Activated CD8-positive, alpha-beta memory T cell treated with anti-CD3 and anti-CD28 coated beads for 36 hours (primary cell): ENCODE results near the gene OR51I1. TPM values are rescaled to one million over a fixed set of nuclear protein-coding genes. Genes with fewer than 3 reads are reported as not detected.

Experiments
- CTCF ChIA-PET: fragments of 350-600 bp; sonication (Branson Sonifier 250); formaldehyde crosslinking; loops from one replicate; lab custom pipeline; 2021; ENCODE audit warnings: antibody characterized with exemption; lab: Charles Lee
- POLR2A ChIA-PET: fragments of 350-600 bp; sonication (Branson Sonifier 250); formaldehyde crosslinking; loops from one replicate; lab custom pipeline; 2021; ENCODE audit warnings: antibody characterized with exemption; lab: Charles Lee
- total RNA-seq, 2 experiments: library from RNA; stranded (reverse); gene quantifications; one replicate each; pipeline ENCODE4 v1.2.3, GENCODE V29; 2021

The OR51I1 gene, protein sequence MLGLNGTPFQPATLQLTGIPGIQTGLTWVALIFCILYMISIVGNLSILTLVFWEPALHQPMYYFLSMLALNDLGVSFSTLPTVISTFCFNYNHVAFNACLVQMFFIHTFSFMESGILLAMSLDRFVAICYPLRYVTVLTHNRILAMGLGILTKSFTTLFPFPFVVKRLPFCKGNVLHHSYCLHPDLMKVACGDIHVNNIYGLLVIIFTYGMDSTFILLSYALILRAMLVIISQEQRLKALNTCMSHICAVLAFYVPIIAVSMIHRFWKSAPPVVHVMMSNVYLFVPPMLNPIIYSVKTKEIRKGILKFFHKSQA
- not detected for total RNA-seq

DNA sequence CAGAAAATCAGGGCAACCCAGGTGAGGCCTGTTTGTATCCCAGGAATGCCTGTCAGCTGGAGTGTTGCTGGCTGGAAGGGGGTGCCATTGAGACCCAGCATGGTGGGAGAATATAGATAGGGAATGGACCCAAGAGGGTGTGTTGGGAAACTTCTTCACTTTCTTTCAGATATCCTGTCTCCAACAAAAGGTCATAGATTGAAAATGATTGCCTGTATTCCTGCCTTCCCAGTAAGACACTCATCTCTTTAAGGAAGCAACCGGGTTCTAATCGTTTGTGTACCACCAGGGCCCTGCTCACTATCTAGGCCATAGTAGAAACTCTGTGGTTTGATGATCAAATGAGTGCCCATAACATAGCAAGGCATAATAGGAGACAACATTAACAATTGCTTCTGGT is at the start of gene OR51I1:
Gene OR51I1 (minus strand): TSS at position 101 of the 400 bp plus-strand sequence. CDS start 0 bp downstream, at position 101.
- CTCF ChIA-PET: no interaction called here

DNA sequence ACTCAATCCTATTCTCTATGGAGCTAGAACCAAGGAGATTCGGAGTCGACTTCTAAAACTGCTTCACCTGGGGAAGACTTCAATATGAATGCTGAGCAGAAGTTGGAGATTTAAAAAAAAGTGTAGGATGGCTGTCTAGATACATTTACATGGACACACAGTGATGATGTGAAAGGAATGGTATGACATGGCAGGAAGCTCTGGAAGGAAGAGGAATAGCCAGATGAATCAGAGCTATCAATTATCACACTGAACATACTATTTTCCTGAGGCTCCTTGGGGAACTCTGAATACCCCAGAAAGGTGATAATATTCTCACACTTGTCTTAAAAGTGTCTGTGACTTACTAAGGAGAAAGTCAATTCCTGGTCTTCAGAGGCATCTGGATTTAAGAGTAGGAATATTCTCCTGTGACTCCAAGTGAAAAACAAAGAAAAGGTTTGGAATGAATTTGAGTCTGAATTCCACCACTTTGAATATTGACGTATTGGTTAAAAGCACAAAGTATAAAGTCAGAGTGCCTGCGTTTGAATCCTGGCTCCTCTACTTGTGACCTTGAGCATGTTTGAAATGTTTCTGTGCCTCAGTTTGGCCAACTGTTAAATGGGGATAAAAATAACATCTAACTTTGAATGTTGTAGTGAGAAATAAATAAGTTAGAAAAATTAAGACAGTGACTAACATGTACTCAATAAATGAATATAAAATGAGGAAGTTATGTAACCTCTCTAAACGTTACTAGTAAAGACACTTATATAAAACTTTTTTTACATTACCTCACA is 48.5 kb upstream of the OR51I1 start:
- ChIA-PET POLR2A (no interaction called here), CTCF (no interaction called here)

More for the DNA sequence above, at the start of gene OR51I1:
- POLR2A ChIA-PET: no interaction called here

DNA sequence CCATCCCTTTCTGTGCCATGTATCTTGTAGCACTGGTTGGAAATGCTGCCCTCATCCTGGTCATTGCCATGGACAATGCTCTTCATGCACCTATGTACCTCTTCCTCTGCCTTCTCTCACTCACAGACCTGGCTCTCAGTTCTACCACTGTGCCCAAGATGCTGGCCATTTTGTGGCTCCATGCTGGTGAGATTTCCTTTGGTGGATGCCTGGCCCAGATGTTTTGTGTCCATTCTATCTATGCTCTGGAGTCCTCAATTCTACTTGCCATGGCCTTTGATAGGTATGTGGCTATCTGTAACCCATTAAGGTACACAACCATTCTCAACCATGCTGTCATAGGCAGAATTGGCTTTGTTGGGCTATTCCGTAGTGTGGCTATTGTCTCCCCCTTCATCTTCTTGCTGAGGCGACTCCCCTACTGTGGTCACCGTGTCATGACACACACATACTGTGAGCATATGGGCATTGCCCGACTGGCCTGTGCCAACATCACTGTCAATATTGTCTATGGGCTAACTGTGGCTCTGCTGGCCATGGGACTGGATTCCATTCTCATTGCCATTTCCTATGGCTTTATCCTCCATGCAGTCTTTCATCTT is 47.6 kb upstream of the OR51I1 start:
- CTCF ChIA-PET: no interaction called here
- POLR2A ChIA-PET: no interaction called here

DNA sequence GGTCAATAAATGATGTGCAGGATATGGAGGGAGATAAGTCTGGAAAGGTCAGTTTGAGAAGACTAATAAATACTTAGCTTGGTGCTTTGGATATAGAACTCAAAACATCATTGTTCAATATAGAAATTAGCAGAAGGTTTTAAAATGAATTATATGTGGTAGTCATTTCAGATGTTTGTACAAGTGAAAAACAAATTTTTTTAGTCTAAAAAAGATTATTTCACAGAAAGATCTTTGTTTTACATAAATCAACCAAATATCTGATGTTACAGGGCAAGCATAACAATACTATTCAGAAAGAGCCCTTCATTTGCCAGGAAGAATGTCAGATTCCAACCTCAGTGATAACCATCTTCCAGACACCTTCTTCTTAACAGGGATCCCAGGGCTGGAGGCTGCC is 47.1 kb upstream of the OR51I1 start, which contains the start of gene OR52D1:
Gene OR52D1 (plus strand): TSS at position 301 of the 400 bp plus-strand sequence. CDS start 22 bp downstream, at position 323.
- ChIA-PET POLR2A (no interaction called here), CTCF (no interaction called here)

DNA sequence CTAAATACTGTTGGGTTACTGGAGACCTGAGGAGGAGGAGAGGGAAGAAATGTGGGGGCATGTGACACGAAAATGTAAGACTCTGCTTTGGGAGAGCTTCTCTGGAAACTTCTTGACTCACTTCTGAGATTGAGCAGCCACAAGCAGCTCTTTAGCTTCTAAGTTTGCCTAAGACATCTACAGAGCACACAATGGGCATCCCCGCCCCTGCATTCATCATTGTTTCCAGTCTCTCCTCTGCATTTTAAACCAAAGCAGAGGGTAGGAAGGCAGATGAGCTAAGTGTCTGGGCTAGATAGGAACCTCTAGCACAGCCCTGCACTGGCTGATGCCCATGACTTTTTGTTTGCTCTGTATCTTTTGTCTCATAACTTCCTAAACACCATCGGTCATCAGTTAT is 45.1 kb upstream of the OR51I1 start:
- CTCF ChIA-PET: no interaction called here
- POLR2A ChIA-PET: no interaction called here

DNA sequence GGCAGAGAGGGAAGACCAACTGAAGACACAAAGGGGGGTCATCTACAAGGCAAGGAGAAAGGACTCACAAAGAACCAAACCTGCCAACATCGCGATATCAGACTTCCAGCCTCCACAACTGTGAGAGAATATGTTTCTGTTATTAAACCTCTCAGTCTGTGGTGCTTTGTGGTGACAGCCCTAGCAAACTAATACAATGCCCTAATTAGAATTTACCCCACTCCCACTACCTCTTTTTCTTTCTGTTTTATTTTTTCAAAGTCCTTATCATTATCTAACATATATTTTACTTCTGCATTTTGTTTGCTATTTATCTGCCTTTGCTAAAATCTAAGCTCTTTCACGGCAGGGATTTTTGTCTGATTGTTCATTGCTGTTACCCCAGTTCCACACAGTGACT is 44.7 kb upstream of the OR51I1 start:
- ChIA-PET CTCF (no interaction called here), POLR2A (no interaction called here)

DNA sequence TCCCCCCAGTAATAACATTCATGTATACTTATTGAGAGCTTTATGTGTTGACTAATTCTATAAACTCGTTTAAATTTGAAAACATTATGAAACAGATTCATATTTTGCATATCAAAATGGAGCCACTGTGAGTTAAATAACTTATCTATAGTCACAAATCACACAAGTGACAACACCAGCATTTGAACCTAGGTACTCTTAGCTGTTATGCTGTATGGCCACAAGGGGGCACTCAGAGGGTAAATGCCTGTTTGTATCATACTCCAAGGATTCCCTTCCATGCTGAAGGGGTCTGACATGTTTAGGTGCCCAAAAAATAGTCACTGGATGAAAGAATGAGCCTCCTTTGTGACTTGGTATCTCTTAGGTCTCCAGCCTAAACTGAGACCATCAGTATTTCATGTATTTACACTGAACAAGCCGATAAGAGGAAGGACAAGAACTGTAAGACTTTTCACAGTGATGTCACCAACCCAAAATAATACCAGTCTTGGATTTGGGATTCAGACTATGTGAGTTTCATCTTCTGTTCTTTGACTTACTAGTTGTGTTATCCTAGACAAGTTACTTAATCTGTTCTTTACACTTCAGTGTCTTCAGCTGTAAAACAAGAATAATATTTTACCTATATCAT is 35.0 kb upstream of the OR51I1 start:
- POLR2A ChIA-PET: no interaction called here
- CTCF ChIA-PET: interaction anchor here (1.4 kb wide), 1 partner anchor 333 kb away, joined by 4 read pairs; no protein-coding TSS in a partner anchor

DNA sequence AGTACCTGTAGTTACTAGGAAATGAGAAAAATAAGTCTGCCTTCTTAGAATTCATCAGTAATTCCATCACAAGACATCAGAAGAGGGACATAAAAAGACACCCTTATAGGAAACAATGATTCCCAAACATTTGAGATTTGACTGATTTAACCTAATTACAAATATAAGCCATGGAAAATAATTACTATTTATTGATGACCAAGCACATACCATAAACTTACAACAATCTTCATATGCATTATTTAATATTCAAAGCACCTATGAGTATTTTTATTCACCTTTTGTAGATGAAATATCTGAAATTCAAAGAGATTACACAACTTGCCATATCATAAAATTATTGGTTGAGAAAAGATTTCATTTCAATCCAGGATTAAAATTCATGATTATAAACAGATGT is 32.6 kb upstream of the OR51I1 start:
- ChIA-PET CTCF (no interaction called here), POLR2A (no interaction called here)

DNA sequence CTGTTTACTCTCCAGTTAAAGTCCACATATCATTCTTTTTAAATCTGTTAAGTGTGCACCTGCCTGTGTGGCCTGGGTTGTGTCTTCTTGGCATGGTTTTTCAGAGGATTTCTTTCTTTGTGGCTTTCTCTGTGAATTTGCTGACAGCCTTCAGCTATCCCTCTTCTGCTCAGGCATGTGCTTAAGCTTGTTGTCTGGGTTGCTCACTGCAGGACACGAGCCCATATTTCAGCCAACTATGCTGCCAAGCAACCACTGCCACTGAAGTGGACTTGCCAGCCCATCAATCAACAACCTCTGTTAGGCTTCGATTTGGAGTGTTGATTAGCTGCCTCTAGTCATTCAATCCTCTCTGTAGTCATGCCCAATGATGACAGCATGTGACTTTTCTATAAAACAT is 26.2 kb upstream of the OR51I1 start:
- CTCF ChIA-PET: no interaction called here

DNA sequence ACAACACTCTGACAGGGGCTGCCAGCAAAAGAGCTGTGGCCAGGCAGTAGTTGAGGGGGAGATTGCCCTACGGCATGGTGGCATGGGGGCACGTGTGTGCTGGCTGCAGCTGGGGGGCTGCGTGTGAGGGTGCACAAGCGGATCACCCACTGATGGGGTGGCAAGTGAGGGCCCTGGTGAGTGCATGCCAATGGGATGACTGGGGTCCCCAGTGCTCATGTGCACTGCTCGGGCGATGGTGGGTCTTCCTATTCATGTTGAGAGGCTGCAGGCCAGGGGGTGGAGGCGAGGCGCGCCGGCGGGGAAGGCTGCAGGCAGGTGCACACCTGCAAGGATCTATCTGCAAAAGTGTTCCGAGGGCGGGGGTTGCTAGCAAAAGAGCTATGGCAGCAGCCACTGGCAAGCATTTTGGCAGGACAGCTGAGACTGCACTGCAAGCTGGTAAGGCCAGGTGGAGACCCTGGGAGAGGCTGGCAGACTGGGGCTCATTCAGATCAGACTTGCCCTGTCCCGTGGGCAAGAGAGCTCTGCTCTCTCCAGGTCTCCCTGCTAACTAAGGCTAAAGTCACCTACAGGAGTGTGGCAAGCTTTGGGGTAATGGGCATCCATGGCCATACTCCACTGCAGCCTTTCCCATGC is 19.8 kb upstream of the OR51I1 start:
- POLR2A ChIA-PET: no interaction called here
- CTCF ChIA-PET: interaction anchor here (0.6 kb wide), 1 partner anchor 1415 kb away, joined by 3 read pairs; no protein-coding TSS in a partner anchor

More for the DNA sequence above, 26.2 kb upstream of the OR51I1 start:
- POLR2A ChIA-PET: no interaction called here

DNA sequence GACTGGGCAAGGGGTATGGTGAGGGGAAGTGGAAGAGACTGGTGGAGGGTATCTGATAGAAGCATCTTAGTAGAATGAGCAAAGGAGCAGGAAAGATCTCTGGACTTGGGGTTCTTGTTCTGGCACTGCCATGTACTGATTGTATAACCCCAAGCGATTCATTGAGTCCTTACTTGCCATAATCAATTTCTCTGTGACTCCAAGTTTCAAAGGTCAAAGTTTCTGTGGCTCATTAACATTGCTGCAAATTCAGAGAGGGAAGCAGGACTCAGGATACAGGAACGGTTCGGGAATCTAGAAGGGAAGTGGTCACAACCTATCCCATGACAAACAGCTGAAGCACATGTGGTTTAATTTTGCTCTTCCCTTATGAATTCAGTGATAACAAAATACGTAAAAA is 8.1 kb upstream of the OR51I1 start:
- CTCF ChIA-PET: no interaction called here
- POLR2A ChIA-PET: no interaction called here

DNA sequence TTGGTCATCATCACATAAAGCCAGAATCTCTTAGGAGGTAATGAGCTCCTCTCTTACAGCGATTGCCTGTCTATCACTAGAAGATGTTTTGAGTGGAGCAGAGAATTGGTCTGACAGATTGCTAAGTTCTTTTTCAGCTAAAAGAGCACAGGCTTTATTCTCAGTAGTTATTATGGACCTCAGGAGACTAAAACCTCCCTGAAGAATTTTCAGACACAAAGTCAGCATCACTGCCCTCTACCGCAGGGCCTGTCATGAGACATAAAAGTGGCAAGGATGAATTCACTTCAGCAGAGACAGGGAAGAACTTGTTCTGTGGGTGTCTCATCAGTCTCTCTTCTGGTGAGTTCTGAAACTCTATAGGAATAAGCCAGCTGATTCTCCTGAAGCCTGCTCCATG is 7.7 kb upstream of the OR51I1 start, which contains the start of gene OR51I2:
Gene OR51I2 (plus strand): TSS at position 301 of the 400 bp plus-strand sequence. CDS start 4,166 bp downstream, outside the sequence.
- CTCF ChIA-PET: no interaction called here
- POLR2A ChIA-PET: no interaction called here

DNA sequence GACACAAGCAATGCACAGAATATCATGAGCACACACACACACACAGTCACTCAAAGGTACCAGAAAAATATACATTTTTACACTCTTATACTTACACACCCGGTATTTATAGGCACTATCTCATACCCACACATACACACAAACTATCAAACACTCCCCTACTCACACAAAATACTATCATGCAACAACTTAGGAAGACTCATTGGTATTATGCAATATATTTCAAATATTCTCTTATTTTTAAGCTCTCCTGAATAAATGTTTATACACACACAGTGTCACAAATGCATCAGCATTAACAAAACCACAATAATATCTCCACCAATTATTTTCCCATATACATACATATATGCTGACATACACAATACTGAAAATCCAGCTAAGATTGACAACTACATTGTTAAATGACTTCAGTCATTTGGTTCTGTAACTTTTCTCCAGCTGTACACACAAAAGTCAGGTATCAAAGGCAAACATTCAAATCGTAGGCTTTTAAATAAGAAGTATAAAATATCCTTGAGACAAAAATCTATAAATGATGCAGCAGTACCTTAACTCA is 2.6 kb upstream of the OR51I1 start:
- POLR2A ChIA-PET: no interaction called here
- CTCF ChIA-PET: no interaction called here

DNA sequence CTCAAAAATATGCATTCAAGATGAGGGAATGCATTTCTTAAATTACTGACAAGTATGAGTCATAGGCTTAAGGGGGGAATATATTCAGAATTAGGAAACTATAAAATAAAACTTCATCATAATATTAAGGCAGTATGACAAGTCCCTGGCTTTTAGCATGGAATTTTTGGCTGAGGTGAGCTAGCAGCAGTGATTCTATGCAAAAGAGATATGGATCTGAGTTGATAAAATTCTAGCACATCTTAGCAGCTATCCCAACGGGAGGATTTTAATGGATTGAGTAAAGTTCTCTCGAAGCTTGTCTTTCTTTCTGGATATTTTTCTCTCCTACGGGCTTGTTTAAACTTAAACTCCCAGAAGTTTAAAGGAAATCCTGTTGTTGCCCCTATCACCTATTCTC is 18.2 kb downstream of the OR51I1 start:
- POLR2A ChIA-PET: no interaction called here
- CTCF ChIA-PET: no interaction called here

DNA sequence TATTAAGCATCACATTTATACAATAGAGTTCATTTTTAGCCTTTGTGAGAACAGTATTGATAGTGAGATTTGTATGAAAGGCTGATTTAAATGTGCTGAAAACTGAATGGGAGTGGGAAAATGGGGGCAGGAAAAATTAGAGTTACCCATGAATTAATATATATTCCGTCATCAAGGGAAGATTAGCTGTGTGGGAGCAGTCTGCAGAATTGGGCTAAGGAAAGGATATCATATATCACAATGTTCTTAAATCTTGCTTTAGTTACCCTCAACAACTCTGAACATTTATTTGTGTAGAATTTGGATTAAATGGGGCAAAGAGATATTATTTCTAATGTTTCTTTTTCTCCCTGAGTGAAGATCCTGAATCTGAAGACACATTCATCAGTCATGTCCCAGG is 19.5 kb downstream of the OR51I1 start, which contains the start of gene OR51Q1:
Gene OR51Q1 (plus strand): TSS at position 301 of the 400 bp plus-strand sequence. CDS start 90 bp downstream, at position 391.
- ChIA-PET CTCF (no interaction called here), POLR2A (no interaction called here)

DNA sequence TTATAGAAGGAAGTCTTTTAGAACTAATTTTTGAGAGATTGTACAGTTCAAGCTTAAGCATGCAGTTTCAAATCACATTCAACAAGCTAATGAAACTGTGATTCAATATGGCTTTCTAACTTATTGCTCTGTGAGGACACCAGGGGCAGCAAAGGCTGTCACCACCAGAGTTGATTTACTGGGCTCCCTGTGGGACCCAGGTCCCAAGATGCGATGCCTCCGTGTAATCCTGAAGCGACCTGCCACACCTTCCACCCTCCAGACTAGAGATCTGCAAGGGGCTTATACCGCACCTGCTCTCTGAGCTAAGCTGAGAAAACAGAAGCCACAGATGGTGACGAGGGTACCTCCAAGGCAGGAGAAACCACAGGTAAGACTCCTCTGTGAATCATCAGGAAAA is 20.3 kb downstream of the OR51I1 start:
- ChIA-PET POLR2A (no interaction called here), CTCF (no interaction called here)

DNA sequence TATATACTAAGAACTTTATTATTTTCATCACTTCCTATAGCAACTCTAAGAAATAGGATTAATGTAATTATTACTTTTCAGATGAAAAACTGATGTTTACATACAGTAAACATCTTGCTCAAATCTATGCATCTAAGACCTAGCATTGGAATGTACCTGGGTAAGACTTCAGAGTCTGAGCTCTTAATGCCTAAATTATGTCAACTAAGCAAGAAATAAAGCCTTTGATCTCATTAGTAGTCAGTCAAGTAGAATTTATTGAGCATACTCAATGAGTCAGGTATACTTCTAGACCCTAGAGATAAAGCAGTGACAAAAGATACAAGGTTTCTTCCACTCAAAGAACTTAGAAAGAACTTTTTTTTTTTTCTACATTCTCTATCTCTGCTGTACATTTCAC is 36.1 kb downstream of the OR51I1 start:
- ChIA-PET CTCF (no interaction called here), POLR2A (no interaction called here)

DNA sequence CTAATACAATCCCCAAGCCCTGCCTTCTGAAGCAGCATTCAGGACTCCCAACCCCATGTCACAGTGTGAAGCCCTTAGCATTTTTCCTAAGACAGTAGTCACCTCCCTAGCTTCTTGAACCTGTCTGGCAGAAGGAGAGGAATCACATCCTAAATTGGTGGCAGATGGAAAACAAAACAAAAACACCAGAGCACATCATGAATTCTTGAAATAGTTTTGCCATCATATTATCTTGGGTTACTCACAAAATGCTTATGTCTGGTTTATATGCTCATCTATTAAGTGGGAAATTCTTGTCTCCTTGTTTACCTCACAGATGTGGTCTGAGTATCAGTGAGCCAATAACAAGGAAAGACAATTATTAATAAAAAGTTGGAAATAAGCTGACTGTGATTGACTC is 42.4 kb downstream of the OR51I1 start:
- ChIA-PET POLR2A (no interaction called here), CTCF (no interaction called here)

DNA sequence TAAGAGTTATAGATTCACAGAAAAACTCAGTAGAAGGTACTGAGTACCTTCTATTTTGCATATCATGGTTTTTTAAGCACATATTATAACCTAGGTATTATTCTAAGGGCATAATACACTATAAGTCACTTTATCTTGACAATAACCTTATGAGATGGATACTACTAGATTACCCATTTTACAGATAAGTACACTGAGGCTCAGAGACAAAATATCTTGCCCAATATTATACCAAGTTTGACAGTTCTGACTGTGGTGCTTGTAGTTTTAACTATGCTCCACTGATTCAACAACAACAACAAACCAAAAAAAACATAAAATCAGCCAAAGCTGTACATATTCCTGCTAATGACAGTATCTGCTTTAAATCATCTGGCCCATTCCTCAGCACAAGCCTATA is 47.2 kb downstream of the OR51I1 start:
- CTCF ChIA-PET: no interaction called here
- POLR2A ChIA-PET: no interaction called here
